Measurements from ENCODE around the gene ACAD11.

The ACAD11 gene

GRCh38 chr3:132513057-132513456, 146.6 kb downstream of the ACAD11 start:
- no peak for DNase-seq (ENCODE audit: low read depth in 2 of 2)

DNA sequence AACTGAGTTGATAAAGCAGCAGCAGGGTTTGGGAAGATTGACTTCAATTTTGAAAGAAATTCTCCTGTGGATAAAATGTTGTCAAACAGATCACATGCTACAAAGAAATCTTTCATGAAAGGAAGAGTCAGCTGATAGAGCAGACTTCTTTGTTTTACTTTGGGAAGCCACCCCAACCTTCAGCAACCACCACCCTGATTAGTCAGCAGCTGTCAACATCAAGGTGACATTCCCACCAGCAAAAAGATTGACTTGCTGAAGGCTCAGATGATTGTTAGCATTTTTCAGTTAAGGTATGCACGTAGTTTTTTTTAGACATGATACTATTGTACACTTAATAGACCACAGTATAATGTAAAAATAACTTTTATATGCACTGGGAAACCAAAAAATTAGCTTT, 150.1 kb downstream of the ACAD11 start:
- DNase-seq (ENCODE audit: low read depth in 2 of 2): no peak

- DNase-seq (ENCODE audit: low read depth in 2 of 2): no peak
These were observed 150.5 kb downstream of the ACAD11 start for GRCh38 chr3:132509096-132509495.
